HG03039 (cell line): ENCODE data around the gene CCDC30.
"Not testable (repeated sequence)": the region's sequence is repeated elsewhere in the genome, so short reads cannot be mapped to it uniquely, and the experiment has no call there.

ENCODE experiments used
- ATAC-seq: cut with Tn5 transposase; IDR thresholded peaks from one replicate; pipeline ENCODE4 v1.9.1; 2021; ENCODE audit warnings: mild to moderate bottlenecking, moderate library complexity; ENCODE audit not compliant: unreplicated experiment

CCDC30 gene

DNA sequence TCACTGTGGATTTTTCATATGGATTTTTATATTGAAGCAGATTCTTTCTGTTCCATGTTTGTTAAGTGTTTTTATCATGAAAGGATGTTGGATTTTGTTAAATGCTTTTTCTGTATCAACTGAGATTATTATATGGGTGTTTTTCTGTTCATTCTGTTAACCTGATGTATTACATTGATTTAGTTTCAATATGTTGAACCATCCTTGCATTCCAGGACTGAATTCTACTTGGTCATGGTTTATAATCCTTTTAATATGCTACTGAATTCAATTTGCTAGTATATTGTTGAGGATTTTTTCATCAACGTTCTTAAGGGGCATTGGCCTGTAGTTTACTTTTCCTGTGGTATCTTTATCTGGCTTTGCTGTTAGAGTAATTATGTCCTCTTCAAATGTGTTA lies 55.8 kb downstream of the CCDC30 start:
- no peak for ATAC-seq

DNA sequence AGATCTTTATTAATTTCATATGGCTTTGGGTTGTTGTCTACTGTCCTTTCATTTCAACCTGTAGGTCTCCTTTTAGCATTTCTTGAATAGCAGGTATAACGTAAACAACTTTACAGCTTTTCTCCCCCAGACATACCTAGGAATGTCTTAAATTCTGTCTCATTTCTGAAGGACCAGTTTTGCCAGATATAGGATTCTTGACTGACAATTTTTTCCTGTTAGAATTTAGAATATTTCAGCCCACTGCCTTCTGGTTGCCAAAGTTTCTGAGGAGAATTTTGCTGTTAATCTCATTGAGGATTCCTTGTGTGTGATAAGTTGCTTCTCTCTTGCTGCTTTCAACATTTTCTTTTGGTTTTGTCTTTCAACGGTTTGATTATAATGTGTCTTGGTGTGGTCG lies 60.1 kb downstream of the CCDC30 start:
- no peak for ATAC-seq

DNA sequence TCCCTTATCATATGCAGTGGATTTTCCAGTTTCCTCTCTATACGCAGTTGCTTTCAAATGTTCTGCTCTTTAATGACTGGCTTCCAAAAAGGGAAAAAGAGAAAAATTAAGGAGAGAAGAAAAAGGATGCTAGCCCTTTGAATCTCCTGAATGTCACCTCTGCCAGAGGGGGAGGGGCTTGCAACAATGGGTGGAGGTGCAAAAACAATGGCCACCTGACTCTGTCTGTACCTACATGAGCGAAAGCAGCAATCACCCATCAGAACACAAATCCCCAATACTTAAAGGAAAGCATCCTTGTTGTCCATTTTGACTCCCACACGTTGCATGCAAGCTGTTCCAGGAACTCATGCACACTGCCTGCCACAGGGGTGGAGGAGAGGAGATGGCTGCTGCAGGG lies 61.2 kb downstream of the CCDC30 start:
- ATAC-seq, result no peak

DNA sequence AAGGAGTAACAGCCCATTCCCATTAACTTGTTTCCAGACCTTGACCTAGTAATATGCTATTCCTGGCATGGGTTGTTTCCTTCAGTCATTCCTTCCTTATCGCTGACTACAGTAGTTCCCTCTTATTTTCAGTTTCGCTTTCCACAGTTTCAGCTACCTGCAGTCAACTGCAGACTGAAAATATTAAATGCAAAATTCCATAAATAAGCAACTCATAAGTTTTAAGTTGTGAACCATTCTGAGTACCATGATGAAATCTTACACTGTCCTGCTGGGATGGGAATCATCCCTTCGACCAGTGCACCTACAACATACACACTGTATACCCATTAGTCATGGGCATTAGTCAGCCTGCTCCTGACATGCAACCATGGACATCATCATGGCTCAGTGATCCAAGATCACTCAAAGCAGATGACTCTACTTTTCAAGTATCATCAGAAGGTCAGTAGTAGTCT lies 66.7 kb downstream of the CCDC30 start:
- no peak for ATAC-seq

DNA sequence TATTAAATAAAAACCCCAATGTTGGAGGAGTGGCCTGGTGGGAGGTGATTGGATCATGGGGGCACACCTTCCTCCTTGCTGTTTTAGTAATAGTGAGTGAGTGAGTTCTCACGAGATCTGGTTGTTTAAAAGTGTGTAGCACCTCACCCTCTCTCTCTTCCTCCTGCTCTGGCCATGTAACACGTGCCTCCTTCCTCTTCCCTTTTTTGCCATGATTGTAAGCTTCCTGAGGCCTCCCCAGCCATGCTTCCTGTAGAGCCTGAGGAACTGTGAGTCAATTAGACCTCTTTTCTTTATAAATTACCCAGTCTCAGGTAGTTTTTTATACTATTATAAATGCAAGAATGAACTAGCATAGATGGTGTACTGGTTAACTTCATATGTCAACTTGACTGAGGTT lies 68.0 kb downstream of the CCDC30 start:
- ATAC-seq, result no peak

DNA sequence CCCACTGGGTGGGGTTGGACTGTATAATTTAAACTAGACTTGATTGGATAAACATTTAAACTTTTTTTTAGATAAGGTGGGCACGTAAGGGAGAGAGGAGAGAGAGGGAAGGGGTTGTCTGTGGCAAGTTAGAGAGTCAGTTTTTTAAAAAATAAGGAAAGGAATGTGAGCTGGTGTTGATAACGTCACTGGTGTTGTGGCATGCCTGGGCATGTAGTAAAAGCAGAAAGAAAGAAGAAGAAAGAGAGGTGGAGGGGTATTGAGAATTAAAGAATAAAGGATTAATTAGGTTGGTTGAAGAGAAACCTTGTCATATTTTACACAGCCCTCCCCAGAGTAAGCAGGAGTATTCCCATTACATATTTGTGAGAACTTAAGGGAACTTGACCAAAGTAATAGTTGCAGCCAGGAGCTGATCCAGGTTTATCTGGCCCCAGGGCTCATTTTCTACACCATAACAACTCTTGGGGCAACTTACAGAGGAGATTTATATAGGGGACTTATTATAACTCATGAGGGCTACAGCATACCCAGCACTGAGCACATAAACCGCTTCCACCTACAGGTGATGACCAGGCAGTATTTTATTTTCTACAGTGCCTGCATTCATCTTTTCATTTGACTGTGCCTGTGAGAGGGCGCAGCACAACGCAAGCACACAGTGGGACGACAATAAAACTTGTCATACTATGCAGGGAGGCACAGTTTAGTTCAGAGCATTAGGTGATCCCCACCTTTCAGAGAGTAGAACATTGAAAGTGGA lies 70.2 kb downstream of the CCDC30 start:
- no peak for ATAC-seq

DNA sequence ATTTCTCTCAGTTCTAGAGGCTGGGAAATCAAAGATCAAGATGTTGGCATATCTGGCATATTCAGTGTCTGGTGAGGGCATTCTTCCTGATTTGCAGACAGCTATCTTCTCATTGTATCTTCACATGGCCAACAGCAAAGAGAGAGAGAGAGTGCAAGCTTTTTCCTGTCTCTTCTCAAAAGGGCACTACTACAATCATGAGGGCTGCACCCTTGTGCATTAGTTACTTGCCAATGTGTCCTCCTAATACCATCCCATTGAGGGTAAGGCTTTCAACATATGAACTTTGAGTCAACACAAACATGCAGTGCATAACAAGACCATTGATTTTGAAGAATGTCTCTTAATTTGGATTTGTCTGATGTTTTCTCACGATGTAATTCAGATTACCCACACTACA lies 78.0 kb downstream of the CCDC30 start:
- ATAC-seq, result no peak

DNA sequence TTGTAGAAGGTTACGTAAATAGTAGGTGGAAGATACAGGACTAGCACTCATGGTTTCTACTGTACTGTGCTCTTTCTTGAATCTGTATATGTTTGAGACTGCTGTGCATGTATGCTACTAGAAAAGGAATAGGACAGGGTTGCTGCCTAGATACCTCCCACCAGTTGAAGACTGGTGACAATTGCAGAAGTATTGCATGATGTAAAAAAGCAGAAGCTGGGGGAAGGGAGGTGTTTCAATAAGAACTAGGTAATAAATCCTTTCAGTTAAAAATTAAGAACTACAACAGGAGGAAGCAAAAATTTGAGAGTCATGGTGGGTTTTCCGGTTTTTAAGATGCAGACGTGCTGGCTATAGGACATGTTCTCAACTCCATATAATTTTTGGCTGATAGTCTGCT lies 88.1 kb downstream of the CCDC30 start:
- ATAC-seq, result no peak

DNA sequence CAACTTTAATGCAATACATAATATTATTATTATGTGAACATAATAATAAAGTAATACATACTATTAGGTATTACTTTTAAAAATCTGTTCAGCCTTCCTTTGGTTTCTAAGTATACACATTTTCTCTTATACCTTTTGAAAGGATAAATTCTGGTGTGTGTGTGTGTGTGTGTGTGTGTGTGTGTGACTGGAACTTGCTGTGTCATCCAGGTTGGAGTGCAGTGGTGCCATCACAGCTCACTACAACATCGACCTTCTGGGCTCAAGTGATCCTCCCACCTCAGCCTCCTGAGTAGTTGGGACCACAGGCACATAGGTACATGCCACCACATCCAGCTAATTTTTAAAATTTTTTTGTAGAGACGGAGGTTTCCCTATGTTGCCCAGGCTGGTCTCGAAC lies 88.5 kb downstream of the CCDC30 start:
- ATAC-seq, result no peak

DNA sequence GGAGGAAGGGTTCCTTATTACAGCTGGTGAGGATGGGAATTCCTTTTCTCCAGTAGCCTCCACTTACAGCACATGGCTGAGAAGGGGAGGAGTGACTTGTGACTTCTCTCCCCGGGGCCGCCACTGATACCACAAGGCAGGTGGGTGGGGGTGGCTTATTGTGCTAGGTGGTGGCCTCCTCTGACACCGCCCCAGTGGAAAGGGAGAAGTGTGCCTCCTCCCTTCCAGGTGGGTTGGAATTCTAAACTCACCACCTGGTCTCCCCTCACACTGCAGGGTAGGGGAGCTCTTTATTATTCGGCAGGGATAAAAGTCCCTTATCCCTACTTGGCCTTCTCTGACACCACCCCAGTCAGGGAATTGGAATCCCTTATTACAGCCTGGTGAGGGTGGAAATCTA lies 89.5 kb downstream of the CCDC30 start:
- ATAC-seq, result no peak

DNA sequence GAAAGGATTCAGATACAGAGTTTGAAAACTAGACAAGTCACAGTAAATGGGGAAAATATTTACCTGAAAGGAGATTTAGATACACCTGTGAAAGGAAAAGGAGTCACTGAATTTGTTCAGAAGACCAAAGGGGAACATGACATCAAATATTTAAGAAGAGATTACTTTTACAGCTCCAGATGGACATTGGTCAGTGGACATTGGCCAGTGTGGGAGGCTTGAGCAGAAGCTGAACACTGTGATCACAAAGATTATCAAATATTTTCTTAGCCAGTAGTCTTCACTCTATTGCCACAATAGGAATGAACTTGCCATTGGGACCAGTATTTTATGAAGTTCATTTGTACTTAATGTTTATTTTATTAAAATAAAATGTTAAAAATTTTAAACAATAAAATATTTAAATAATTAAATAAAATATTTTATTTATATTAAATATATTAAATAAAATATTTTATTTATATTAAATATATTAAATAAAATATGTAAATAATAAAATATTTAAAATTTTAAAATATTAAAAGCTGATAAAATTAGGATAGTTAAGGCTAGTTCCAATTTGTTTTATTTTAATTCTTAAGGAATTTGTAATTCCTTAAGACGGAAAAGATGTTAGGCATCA lies 94.3 kb downstream of the CCDC30 start:
- ATAC-seq, result no peak

DNA sequence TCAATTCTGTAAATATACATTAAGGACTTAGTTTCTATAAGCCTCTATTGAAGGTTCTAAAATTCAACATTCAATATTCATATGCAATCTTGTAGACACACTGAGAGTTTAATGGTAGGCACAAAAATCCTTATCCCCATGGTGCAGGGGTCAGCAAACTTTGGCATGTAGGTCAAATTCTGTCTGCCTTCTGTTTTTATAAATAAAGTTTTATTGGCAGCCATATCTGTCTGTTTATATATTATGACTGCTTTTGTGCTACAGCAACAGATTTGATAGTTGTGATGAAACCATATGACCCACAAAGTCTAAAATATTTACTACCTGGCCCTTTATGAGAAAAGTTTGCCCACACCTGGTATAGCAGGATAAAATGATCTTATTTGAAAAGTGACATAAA lies 104.0 kb downstream of the CCDC30 start:
- ATAC-seq, result no peak

DNA sequence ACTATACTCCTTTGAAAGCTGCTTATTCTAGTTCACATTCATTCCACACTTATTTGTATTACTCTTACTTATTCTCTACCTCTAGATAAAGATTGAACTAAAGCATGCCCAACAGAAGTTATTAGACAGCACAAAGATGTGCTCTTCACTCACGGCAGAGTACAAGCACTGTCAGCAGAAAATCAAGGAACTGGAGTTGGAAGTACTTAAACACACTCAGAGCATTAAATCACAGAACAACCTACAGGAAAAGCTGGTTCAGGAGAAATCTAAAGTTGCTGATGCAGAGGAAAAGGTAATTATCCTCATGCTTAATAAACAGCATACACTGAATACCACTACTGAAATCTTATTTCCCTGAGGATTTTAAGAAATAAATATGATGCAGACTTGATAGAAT lies 113.8 kb downstream of the CCDC30 start:
- ATAC-seq, result no peak

DNA sequence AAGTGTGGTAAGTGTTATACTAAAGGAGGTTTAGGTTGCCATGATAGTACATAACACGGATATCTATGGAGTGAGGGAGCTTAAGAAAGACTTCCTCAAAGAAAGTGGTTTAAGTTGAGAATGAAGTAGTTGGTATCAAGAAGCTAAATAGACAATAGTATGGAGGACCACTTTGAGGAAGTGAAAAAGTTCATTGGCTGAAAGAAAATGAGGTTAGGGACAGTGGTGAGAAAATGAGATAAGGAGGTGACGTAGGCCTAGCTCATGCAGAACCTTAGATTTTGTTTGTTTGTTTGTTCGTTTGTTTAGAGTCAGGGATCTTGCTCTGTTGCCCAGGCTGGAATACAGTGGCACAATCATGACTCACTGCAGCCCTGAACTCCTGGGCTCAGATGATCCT lies 122.9 kb downstream of the CCDC30 start:
- ATAC-seq, result no peak

DNA sequence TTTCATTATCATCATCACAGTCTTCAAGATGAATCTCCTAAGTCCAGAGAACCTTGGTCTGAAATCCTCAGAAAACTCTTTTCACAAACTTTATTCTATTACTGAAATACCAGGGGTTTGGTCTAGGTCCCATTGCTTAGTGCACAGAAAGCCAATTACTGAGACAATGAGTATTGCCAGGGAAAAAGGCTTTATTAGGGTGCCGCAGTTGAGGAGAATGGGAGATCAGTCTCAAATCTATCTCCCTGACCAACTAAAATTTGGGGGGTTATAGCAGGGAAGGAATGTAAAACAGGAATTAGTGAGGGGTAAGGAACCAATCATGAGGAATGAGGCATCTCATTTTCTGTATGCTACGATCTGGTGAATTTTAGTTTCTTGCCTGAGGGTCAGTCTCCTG lies 124.7 kb downstream of the CCDC30 start:
- ATAC-seq, result no peak

DNA sequence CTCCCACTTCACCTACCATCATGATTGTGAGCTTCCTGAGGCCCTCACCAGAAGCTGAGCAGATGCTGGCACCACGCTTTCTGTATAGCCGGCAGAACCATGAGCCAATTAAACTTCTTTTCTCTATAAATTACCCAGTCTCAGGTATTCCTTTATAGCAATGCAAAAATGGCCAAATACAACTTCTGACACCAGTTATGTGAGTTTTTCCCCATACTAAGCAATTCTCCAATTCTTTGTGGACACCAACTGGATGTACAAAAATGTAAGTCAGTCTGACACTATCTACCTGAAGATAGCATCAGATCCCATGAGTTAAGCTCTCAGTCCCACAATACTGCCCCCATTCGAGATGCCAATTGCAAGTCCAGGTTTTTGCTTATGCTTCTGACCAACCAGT lies 129.7 kb downstream of the CCDC30 start:
- no peak for ATAC-seq

DNA sequence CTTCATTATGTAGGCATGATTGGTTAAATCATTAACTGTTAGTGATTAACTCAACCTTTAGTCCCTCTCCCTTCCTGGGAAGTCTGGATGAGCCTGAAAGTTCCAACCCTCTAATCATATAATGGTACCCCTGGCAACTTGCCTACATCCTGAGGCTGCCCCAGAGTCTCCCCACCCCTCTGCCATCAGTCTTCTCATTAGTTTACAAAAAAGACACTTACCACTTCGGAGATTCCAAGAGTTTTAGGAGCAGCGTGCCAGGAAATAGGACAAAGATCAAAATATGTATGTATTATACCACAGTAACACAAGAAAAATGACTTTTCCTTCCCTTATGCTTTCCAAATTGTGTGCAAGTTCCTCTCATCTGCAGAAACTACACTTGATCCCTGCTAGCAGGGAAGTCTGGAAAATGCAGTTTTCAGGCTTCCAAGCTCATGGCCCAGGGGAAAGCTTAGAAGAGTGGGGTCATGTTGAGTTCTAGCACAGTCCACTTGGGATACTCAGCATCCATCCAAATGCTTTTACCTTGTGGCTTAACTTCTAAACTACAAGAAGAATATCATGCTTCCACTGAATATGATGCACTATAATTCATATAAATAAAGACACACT lies 130.5 kb downstream of the CCDC30 start:
- ATAC-seq, result no peak

DNA sequence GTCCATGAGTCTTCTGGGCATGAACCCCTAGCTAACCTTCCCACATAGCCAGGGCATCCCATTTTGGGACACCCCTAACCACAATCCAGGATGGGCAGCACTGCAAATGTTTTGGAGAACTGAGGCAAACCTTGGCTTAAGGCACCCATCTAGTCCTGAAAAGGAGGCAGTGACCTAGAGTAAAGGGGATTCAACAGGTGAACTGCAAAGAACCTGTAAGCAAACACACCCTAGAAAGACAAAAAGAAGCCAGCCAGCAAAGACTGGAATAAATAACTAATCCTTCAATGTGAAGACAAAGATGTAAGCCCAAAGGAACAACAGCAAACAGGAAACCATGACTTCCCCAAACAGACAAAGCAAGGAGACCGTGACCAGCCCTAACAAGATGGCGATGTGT lies 138.4 kb downstream of the CCDC30 start:
- ATAC-seq, result no peak

DNA sequence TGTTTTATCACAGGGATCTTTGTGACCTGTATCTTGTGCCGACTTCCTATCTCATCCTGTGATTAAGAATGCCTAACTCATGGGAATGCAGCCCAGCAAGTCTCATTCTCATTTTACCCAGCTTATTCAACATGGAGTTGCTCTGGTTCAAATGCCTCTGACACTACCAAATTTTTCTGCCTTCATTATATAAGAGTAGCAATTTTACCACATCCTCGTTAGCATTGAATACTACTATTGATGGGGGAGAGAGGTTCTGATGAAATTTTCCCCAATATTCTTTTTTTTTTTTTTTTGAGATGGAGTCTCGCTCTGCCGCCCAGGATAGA lies 150.7 kb downstream of the CCDC30 start:
- no peak for ATAC-seq

DNA sequence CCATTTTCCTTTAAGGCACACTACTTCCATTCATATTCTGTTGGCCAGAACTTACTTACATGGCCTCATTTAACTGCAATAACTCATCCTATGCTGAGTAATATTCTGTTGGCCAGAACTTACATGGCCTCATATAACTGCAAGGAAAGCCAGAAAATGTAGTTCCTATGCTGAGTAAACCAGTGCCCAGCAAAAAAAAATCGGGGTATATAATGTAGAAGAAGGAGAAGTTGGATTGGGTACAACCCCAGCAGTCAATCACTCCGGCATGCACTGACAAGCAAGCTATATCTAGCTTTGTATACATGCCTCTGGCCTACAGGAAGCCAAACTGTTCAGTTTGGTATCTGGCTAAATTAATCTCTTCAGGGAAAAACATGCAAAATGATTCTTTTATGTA lies 155.8 kb downstream of the CCDC30 start:
- no peak for ATAC-seq

DNA sequence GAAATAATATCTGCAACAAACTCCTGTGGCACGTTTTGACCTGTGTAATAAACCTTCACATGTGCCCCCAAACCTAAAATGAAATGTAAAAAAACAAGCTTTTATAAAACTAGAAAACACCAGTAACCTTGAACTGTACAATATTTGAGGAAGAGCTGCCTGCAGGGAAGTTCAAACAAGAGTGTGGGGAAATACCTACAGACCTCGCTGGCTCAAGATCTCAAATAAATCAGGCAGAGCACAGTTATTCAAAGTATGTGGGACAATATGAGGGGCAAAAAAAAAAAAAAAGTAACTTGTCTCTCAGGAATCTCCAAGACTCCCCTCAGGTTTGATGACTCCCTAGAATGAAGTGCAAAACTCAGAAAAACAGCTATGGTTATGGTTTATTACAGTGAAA lies 157.2 kb downstream of the CCDC30 start:
- ATAC-seq, result no peak

DNA sequence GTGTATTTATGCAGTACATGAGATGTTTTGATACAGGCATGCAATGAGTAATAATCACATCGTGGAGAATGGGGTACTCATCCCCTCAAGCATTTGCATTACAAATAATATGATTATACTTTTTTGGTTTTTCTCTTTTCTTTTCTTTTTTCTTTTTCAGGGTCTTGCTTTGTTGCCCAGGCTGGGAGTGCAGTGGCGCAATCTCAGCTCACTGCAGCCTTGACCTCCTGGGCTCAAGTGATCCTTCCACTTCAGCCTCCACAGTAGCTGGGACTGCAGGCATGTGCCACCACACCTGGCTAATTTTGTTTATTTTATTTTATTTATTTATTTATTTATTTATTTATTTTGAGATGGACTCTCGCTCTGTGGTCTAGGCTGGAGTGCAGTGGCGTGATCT lies 158.1 kb downstream of the CCDC30 start:
- ATAC-seq, result not testable (repeated sequence)
